Esophagus squamous epithelium (tissue), 5 donors: ENCODE data around the gene RASSF5. TPM values are rescaled to one million over a fixed set of nuclear protein-coding genes. Genes with fewer than 3 reads are reported as not detected.

ENCODE experiments used
- DNase-seq: peaks from one replicate; lab custom pipeline; 2025; lab: John Stamatoyannopoulos, UW
- H3K27ac ChIP-seq, 4 donors: fragments of 200-600 bp; sonication (generic); one replicate each; pipeline ENCODE4 v1.5.1; 2016 to 2019; ENCODE audit warnings: mild to moderate bottlenecking in 1 of 4
- H3K27me3 ChIP-seq, 4 donors: fragments of 200-600 bp; sonication (generic); 1 replicate in 3 of 4; 2 replicates in 1 of 4; pipeline versions ENCODE4 v1.5.1 to v1.6.0; 2017 to 2021; ENCODE audit warnings: antibody characterized with exemption in 1 of 4
- H3K36me3 ChIP-seq, 3 donors: fragments of 200-600 bp; sonication (generic); one replicate each; pipeline ENCODE4 v1.5.1; 2016 to 2019
- H3K4me1 ChIP-seq, 3 donors: fragments of 200-600 bp; sonication (generic); one replicate each; pipeline ENCODE4 v1.5.1; 2017 to 2019
- H3K4me3 ChIP-seq, 4 donors: fragments of 200-600 bp; sonication (generic); 1 replicate in 3 of 4; 2 replicates in 1 of 4; pipeline ENCODE4 v1.5.1; 2016 to 2019; ENCODE audit warnings: mild to moderate bottlenecking in 2 of 4, moderate library complexity in 1 of 4
- H3K9me3 ChIP-seq, 3 donors: fragments of 200-600 bp; sonication (generic); one replicate each; pipeline ENCODE4 v1.5.1; 2016 to 2019
- CTCF ChIP-seq, 6 experiments: fragments of 450-650 bp in 4 of 6; fragments of 200-600 bp in 2 of 6; sonication (generic) in 2 of 6; IDR thresholded peaks; one replicate each; pipeline ENCODE4 v1.5.1; 2016 to 2019; ENCODE audit warnings: antibody characterized with exemption in 6 of 6, mild to moderate bottlenecking in 4 of 6, moderate library complexity in 4 of 6
- POLR2A ChIP-seq, 4 donors: fragments of 450-650 bp; IDR thresholded peaks; one replicate each; pipeline ENCODE4 v1.6.1; 2017; ENCODE audit warnings: antibody characterized with exemption in 4 of 4, mild to moderate bottlenecking in 4 of 4, moderate library complexity in 3 of 4
- WGBS, 2 donors: methylation state at CpG; one replicate each; pipeline ENCODE4 v1.1.5; 2018; 5-methylcytosine and 5-hydroxymethylcytosine counted together
- intact Hi-C: fragments of 100-400 bp; cut with DNase I; formaldehyde crosslinking; loops from one replicate; pipeline ENCODE4 v1.15.0; 2022
- total RNA-seq, 4 donors: library from RNA; depleted of rRNA; stranded (reverse); fragments of >200 nt; gene quantifications; one replicate each; pipeline ENCODE4 v1.1.0, GENCODE V29; 2016
- donor health status: DM: yes; HTN: yes; CAD: no.

The RASSF5 gene
- total RNA-seq, 4 donors from 2014 or later: 29.2 to 85.3 (median 35.1) TPM

GRCh38 chr1:206551986-206552326, 44.6 kb downstream of the RASSF5 start:
- Histone ChIP-seq H3K27me3 (no peaks in the 10 kb centered on the region), H3K4me1 (peaks cover 15 to 69% (median 25%) of the 10 kb centered on the region in 3 donors), H3K9me3 (no peaks in the 10 kb centered on the region), H3K4me3 (no peak overlapping the region), H3K36me3 (no peaks in the 10 kb centered on the region), H3K27ac (no peak overlapping the region)
- intact Hi-C loops: no loop called here
- no peak for DNase-seq
- 74 to 78% methylated on average over 3 of the region's 3 CpGs for WGBS, 2 donors
- TF ChIP-seq POLR2A (IDR thresholded peaks at IDR 0.05): no peak
- no peak for TF ChIP-seq CTCF (IDR thresholded peaks at IDR 0.05)

- H3K4me1 ChIP-seq: peaks cover 23 to 85% (median 26%) of the 10 kb centered on the region in 3 donors
- intact Hi-C loops: no loop called here
- no peaks in the 10 kb centered on the region for H3K27me3 ChIP-seq
- no peak overlapping the region for H3K4me3 ChIP-seq
- H3K36me3 ChIP-seq: no peaks in the 10 kb centered on the region
- 85 to 89% methylated on average over 3 of the region's 3 CpGs for WGBS, 2 donors
- H3K9me3 ChIP-seq: no peaks in the 10 kb centered on the region
- H3K27ac ChIP-seq: peak overlapping the region in 2 of 4 donors; percentile 29 to 71
- TF ChIP-seq POLR2A (IDR thresholded peaks at IDR 0.05): no peak
- no peak for DNase-seq
Observed at GRCh38 chr1:206554211-206554610, 46.9 kb downstream of the RASSF5 start.

- H3K27ac ChIP-seq: peak overlapping the region in 2 of 4 donors; percentile 71 to 85
- no peaks in the 10 kb centered on the region for H3K27me3 ChIP-seq
- DNase-seq: no peak
- no peak for TF ChIP-seq POLR2A (IDR thresholded peaks at IDR 0.05)
- TF ChIP-seq CTCF (IDR thresholded peaks at IDR 0.05): no peak
- no peaks in the 10 kb centered on the region for H3K9me3 ChIP-seq
- no peak overlapping the region for H3K4me3 ChIP-seq
- no peaks in the 10 kb centered on the region for H3K36me3 ChIP-seq
- 73 to 86% methylated on average over 1 of the region's 1 CpG for WGBS, 2 donors
- H3K4me1 ChIP-seq: peaks cover 22 to 85% (median 28%) of the 10 kb centered on the region in 3 donors
- intact Hi-C loops: no loop called here
Observed at GRCh38 chr1:206554701-206555472, 47.6 kb downstream of the RASSF5 start.

GRCh38 chr1:206555473-206555935, 48.2 kb downstream of the RASSF5 start:
- DNase-seq: no peak
- Histone ChIP-seq H3K4me3 (no peak overlapping the region), H3K9me3 (no peaks in the 10 kb centered on the region), H3K4me1 (peaks cover 22 to 85% (median 34%) of the 10 kb centered on the region in 3 donors), H3K36me3 (peaks cover 0 to under 1% (median 0%) of the 10 kb centered on the region in 3 donors), H3K27ac (peak overlapping the region in 3 of 4 donors; percentile 62 to 85 (median 71)), H3K27me3 (no peaks in the 10 kb centered on the region)
- WGBS, 2 donors: 35 to 43% methylated on average over 6 to 9 of the region's 10 CpGs
- intact Hi-C loops: no loop called here
- TF ChIP-seq CTCF (IDR thresholded peaks at IDR 0.05) (no peak), POLR2A (IDR thresholded peaks at IDR 0.05) (no peak)

- Histone ChIP-seq H3K9me3 (no peaks in the 10 kb centered on the region), H3K4me1 (peaks cover 22 to 83% (median 35%) of the 10 kb centered on the region in 3 donors), H3K4me3 (peak overlapping the region in 3 of 4 donors; percentile 48 to 65 (median 60)), H3K36me3 (peaks cover 0 to 5% (median 4%) of the 10 kb centered on the region in 3 donors), H3K27me3 (no peaks in the 10 kb centered on the region), H3K27ac (peak overlapping the region in 3 of 4 donors; percentile 62 to 85 (median 71))
- 37 to 55% methylated on average over 5 to 7 of the region's 7 CpGs for WGBS, 2 donors
- intact Hi-C loops: no loop called here
- TF ChIP-seq CTCF (IDR thresholded peaks at IDR 0.05): no peak
- no peak for TF ChIP-seq POLR2A (IDR thresholded peaks at IDR 0.05)
- no peak for DNase-seq
Observed at GRCh38 chr1:206556047-206556749, 48.9 kb downstream of the RASSF5 start.
